ENCODE results near the gene HERC2.
"Not testable (repeated sequence)": the region's sequence is repeated elsewhere in the genome, so short reads cannot be mapped to it uniquely, and the experiment has no call there.

The HERC2 gene

GRCh38 chr15:28228990-28229640, 92.9 kb downstream of the HERC2 start:
- DNase-seq (ENCODE audit: low read depth in 3 of 3): not testable (repeated sequence)

DNA sequence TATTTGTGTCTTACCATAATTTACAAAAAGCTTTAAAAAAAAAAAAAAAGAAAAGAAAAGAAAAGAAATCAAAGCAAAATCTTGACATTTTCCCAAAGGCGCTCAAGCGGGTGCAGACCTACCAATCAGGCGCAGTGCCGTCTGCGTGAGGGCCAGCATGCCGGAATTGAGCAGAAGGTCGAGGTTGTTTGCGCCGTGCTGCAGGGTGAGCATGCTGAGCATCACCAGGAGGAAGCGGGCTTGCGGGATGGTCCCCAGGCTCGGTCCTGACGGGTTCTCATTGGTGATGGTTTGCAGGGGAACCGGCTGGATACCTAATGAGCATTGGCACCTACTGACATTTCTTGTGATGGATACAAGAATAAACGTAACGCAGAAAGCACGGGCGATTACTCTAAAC, 93.9 kb downstream of the HERC2 start:
- DNase-seq (ENCODE audit: low read depth in 3 of 3): no peak

DNA sequence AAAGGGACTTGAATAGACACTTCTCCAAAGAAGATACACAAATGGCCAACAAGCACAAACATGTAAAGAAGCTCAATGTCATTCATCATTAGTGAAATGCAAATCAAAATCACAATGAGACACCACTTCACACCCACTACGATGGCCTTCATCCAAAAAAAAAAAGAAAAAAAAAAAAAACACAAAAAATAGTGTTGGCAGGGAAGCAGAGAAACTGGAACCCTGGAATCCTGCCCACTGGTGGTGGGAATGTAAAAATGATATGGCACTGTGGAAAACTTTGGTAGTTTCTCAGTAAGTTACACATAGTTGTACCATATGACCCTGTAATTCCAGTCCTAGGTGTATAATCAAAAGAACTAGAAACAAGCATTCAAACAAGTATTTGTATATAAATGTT, 94.7 kb downstream of the HERC2 start:
- not testable (repeated sequence) for DNase-seq (ENCODE audit: low read depth in 3 of 3)

DNA sequence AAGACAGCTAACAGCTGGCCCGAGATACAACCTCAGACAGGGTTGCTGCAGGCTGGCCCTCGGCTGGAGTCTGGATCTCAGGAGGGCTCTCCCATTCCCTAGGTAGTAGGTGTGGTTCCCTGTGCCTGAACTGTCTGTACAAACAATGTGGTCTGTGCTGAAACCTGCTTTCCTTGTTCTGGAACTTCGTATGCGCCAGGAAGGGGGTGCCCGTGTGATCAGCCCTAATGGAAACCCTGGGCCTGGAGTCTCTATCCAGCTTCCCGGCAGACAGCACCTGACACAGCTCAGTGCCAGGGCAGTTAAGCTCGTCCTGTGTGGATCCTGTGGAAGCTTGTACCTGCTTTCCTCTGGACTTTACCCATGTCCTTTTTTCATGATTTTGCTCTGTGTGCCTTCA, 99.4 kb downstream of the HERC2 start:
- DNase-seq (ENCODE audit: low read depth in 3 of 3): not testable (repeated sequence)

GRCh38 chr15:28221696-28222095, 100.3 kb downstream of the HERC2 start:
- not testable (repeated sequence) for DNase-seq (ENCODE audit: low read depth in 3 of 3)

- DNase-seq (ENCODE audit: low read depth in 3 of 3): no peak
These were observed 102.9 kb downstream of the HERC2 start for GRCh38 chr15:28219116-28219515.

DNA sequence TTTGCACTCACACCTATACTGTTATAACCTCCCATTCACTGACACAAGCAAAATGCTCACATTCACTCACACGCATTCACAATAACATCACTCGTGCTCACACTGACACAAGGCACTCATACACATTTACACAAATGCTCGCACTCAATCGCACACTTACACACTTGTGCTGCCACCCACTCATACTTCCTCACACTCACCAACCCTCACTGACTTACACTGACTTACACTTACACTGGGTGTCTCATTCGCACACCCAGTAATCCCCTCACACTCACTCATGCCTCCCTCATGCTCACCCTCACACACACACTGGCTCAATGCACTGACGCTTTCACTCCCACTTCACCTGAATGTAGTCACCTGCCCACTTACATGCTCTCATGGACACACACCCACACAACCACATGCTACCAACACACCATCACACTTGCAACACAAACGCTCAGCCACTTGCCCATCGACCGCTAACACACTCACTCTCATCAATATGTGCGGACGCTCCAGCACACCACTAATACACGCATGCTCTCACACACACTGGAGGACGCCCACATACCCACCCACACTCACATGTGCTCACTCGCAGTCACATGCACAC, 104.9 kb downstream of the HERC2 start:
- DNase-seq (ENCODE audit: low read depth in 3 of 3): not testable (repeated sequence)

DNA sequence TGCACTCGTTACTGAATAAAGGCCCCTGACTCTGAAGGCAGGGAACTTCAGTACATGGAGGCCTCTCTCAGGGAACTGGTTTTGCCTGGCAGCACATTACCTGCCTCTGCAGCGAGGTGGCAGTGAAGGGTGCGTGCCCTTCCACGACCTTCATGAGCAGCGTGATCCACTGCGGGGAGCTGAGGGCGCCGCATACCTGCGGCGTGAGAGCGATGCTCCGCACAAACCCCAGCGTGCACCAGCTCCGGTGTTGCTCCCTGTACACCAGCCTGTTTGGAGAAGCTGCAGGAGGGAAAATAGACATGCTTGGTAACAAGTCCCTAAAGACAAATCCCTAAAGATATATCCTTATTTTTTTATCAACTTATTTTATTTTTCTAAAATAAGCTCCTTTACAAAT, 106.5 kb downstream of the HERC2 start:
- not testable (repeated sequence) for DNase-seq (ENCODE audit: low read depth in 3 of 3)

DNA sequence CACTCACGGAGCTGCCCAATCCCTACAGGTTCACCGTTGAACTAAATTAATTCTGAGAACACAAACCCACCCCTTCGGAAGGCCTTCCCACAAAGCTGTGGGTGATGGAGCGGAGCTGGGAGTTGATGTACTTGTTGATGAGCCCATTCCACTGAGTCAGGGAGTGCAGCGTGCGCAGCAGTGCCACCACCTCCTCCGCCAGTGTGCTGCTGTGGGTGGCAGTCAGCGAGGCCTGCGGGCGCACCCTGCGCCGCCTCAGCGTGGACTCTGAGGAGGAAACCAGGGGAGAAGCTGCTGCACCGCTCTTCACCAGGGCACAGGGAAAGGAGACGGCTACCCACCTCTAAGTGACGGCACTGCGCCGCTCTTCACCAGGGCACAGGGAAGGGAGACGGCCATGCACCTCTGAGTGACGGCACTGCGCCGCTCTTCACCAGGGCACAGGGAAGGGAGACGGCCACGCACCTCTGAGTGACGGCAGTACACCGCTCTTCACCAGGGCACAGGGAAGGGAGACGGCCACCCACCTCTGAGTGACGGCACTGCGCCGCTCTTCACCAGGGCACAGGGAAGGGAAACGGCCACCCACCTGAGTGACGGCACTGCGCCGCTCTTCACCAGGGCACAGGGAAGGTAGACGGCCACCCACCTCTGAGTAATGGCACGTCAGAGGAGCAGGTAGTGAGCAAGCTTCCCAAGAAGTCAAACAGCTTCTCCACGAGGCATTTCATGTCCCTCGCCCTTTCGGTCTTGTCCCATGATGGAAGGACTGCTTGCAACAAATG, 107.8 kb downstream of the HERC2 start:
- DNase-seq (ENCODE audit: low read depth in 3 of 3): not testable (repeated sequence)

DNA sequence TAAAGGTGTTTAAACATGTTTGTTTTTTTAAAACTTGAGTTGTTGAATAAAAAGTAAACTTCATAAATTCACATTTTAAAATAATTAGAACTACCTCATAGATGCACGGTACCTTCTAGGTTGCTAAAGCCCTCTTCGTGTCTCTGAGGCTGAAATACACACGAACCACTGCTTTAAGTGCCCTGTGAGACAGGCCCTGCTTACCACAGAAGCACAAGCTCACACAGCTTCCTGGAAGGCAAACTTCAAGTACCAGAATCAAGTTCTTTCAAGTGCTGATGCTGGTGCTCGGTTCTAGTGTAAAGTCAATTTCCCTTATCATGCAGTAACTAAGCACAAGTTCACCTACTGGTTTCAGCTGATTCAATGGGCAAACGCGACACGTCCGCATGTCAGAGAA, 108.6 kb downstream of the HERC2 start:
- not testable (repeated sequence) for DNase-seq (ENCODE audit: low read depth in 3 of 3)

DNA sequence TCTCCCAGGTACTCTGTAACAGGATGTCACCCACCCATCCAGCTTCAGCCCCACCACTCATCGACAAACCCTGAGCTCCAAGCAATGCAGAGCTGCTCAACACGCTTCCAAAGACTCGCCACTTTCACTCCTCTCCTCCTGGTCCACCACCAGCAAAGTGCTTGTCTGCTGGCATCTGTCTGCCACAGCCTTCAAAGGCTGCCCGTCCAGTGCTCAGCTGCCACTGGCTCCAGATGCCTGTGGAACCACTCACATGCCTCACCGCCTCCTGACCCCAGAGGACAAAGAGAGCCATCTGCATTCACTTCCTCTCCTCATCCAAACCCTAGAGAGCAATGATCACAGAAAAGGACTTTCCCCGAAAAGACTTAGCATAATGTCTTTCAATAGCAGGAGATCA, 113.4 kb downstream of the HERC2 start:
- no peak for DNase-seq (ENCODE audit: low read depth in 3 of 3)

DNA sequence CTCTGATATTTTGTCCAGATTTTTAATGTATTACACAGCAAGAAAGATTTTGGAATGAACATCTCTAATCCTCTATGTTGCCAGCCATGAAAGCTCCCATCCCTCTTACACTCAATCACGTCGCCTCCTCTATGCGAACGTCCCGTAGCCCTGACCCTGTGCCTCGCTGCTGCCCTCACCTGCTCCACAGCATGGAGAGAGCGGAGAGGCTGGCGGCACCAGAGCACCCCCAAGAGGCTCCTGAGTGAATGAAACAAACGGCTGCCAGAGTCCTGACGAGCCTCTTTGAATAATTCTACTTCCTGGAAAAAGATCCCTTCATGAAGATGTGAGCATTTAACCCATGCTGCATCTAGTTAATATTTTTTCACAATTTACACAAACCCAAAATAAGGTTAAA, 116.3 kb downstream of the HERC2 start:
- DNase-seq (ENCODE audit: low read depth in 3 of 3): not testable (repeated sequence)

DNA sequence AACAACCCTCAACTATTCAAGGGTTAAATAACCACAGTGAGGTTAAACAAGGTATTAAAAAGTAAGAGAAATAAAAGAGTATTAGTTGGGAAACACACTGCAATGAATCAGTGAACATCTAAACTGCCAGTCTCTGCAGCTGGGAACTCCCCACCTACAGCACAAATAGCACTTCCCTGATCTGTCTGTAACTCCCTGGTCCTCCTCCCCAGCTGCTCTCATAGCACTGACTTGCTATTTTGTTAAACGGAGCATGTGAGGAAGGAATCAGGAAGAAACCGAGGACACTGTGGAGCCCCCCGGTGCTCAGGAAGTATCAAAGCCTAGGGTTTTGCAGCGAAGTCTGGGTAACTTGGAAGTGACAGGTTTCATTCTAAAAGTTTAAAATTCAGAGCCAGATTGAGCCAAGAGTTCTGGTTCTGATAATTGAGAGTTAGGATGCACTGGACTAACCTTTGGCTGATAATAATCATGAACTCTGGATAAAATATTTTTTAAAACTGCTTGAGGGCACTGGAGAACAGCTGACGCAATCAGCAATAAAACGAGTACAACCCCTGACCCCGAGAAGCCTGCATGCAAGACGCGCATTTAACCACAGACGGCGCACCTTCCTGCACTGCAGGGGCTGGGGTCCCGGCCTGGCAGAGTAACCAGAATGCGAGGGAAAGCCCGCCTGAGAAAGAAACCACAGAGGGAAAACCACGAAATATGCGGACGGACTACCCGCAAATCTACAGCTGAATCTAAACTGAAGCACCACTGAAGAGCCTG, 118.7 kb downstream of the HERC2 start:
- DNase-seq (ENCODE audit: low read depth in 3 of 3): not testable (repeated sequence)

DNA sequence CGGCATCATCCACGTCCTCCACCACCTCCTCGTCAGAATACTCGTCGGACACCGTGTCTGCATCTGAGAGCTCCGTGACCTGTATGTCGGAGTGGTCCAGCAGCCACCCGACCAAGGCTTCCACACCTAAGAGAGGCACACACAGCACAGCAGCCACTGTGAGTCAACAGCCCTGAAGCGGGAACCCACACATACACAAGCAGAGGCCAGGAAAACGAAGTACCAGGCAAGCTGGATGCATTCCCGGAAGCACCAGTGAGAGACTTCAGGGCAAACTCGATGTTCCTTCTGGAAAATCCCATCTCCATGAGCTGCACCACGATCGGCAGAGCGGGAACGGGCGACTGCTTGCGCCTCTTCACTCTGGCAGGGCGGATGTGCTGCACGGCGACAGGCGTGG, 119.9 kb downstream of the HERC2 start:
- not testable (repeated sequence) for DNase-seq (ENCODE audit: low read depth in 3 of 3)

DNA sequence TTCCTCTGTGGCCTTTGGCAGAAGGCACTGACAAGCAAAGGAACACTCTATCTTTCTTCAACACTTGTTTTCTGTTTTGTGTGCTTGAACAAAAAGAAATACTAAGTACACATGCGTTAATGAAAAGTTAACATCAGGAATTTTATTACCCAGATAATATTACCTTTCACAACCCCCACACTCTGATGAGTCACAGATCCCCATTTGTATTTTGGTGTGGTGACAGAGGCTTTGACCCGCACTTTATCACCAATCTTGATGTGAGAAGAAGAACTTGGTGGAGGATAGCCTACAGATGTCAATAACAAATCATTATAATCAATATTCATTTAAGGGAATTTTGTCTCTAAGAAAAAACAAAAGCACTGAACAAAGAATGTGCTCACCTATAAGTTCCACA, 123.8 kb downstream of the HERC2 start:
- DNase-seq (ENCODE audit: low read depth in 3 of 3): not testable (repeated sequence)

GRCh38 chr15:28197694-28198093, 124.3 kb downstream of the HERC2 start:
- not testable (repeated sequence) for DNase-seq (ENCODE audit: low read depth in 3 of 3)

- not testable (repeated sequence) for DNase-seq (ENCODE audit: low read depth in 3 of 3)
These were observed 125.4 kb downstream of the HERC2 start for GRCh38 chr15:28196581-28196980.

- DNase-seq (ENCODE audit: low read depth in 3 of 3): no peak
These were observed 129.2 kb downstream of the HERC2 start for GRCh38 chr15:28192772-28193171.

- DNase-seq (ENCODE audit: low read depth in 3 of 3): no peak
These were observed 130.1 kb downstream of the HERC2 start for GRCh38 chr15:28191832-28192231.

DNA sequence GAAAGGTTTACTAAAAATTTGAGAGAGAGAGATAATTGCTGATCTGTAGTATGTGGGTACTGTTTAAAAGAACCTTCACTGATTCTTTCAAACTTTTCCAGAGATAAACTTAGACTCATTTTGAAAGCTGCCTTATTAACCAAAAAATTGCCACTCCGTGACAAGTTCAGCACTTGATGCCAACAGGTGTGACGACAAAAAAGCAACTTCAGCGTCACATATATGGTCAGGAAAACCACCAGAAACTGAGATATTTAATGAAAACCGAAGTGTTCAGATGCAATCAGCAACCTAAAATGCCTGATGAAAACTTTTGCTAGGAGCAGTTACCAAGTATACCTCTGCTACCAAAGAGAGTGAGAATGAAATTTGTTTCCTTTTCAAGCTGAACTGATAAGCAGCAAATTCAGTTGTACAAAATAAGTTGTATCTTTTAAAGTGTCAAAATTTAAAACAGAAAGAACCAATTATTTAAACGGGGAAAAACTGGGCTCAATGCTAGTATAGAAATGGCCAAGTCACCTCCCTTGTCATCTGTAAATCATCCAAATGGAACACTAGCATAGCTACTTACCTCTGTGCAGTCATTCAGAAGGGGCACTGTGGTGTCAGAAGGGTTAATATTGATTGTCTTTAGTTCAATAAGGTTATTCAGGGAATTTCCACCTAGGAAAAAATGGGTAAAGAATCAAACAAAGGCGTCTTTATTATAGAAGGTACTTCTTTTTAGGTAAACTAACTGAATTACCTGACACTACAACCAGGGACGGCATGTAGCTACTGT, 131.4 kb downstream of the HERC2 start:
- DNase-seq (ENCODE audit: low read depth in 3 of 3): no peak

Measured in stimulated activated CD4-positive, alpha-beta T cell treated with anti-CD3 and anti-CD28 coated beads, TNF-alpha, amount 100 ng/mL, for 48 hours (primary cell).